HG02884 (cell line): ENCODE results near the gene KNDC1.
"Not testable (repeated sequence)": the region's sequence is repeated elsewhere in the genome, so short reads cannot be mapped to it uniquely, and the experiment has no call there.

Experiments
- ATAC-seq: cut with Tn5 transposase; IDR thresholded peaks from one replicate; pipeline ENCODE4 v1.9.1; 2021; ENCODE audit warnings: mild to moderate bottlenecking, moderate library complexity; ENCODE audit not compliant: unreplicated experiment

The KNDC1 gene

GRCh38 chr10:133254421-133255120, 94.6 kb downstream of the KNDC1 start:
- ATAC-seq = no peak

GRCh38 chr10:133255323-133255722, 95.3 kb downstream of the KNDC1 start:
- no peak for ATAC-seq

- no peak for ATAC-seq
These were observed 97.6 kb downstream of the KNDC1 start for GRCh38 chr10:133257489-133258065.

- no peak for ATAC-seq
These were observed 98.2 kb downstream of the KNDC1 start for GRCh38 chr10:133258066-133258817.

- no peak for ATAC-seq
These were observed 99.0 kb downstream of the KNDC1 start for GRCh38 chr10:133258818-133259601.

- ATAC-seq = no peak
These were observed 99.6 kb downstream of the KNDC1 start for GRCh38 chr10:133259602-133259989.

- ATAC-seq = peak; percentile 43
These were observed 101.1 kb downstream of the KNDC1 start for GRCh38 chr10:133260895-133261725.

GRCh38 chr10:133261726-133262325, 101.8 kb downstream of the KNDC1 start:
- ATAC-seq = peak; percentile 41

GRCh38 chr10:133262696-133263095, 102.7 kb downstream of the KNDC1 start:
- ATAC-seq = no peak

- no peak for ATAC-seq
These were observed 103.7 kb downstream of the KNDC1 start for GRCh38 chr10:133263674-133264073.

GRCh38 chr10:133264461-133264860, 104.4 kb downstream of the KNDC1 start:
- ATAC-seq = no peak

- ATAC-seq = not testable (repeated sequence)
These were observed 105.0 kb downstream of the KNDC1 start for GRCh38 chr10:133265052-133265451.

- no peak for ATAC-seq
These were observed 106.2 kb downstream of the KNDC1 start for GRCh38 chr10:133266056-133266795.

- no peak for ATAC-seq
These were observed 107.3 kb downstream of the KNDC1 start for GRCh38 chr10:133267293-133267692.

- ATAC-seq = no peak
These were observed 107.8 kb downstream of the KNDC1 start for GRCh38 chr10:133267829-133268228.

- no peak for ATAC-seq
These were observed 108.5 kb downstream of the KNDC1 start for GRCh38 chr10:133268532-133268931.

- ATAC-seq = no peak
These were observed 109.3 kb downstream of the KNDC1 start for GRCh38 chr10:133269367-133269766.

- no peak for ATAC-seq
These were observed 110.2 kb downstream of the KNDC1 start for GRCh38 chr10:133270204-133270603.

GRCh38 chr10:133270773-133271297, 110.8 kb downstream of the KNDC1 start:
- ATAC-seq = no peak
